Endodermal cell (in vitro differentiated cells): ENCODE results near the gene GNL2. TPM values are rescaled to one million over a fixed set of nuclear protein-coding genes. Genes with fewer than 3 reads are reported as not detected.

Experiments used
- DNase-seq: peaks from one replicate; pipeline ENCODE4 v3.0.0-alpha.2; 2017
- H3K27ac ChIP-seq: 2 replicates; pipeline ENCODE4 v1.5.1; 2013; ENCODE audit warnings: mild to moderate bottlenecking, low read depth, low read length, moderate library complexity
- H3K27me3 ChIP-seq: 2 replicates; pipeline ENCODE4 v1.6.1; 2013; ENCODE audit warnings: mild to moderate bottlenecking, low read length, moderate library complexity; ENCODE audit not compliant: insufficient read depth, control insufficient read depth, poor library complexity, severe bottlenecking
- H3K36me3 ChIP-seq: 2 replicates; pipeline ENCODE4 v1.7.0; 2013; ENCODE audit warnings: mild to moderate bottlenecking, low read length, moderate library complexity; ENCODE audit not compliant: control insufficient read depth, insufficient read depth
- H3K4me1 ChIP-seq: one replicate; pipeline ENCODE4 v1.7.0; 2013; ENCODE audit warnings: low read length; ENCODE audit not compliant: control insufficient read depth, insufficient read depth
- H3K4me3 ChIP-seq: 2 replicates; pipeline ENCODE4 v1.5.1; 2013; ENCODE audit warnings: mild to moderate bottlenecking, low read length, moderate library complexity
- H3K9ac ChIP-seq: 2 replicates; pipeline ENCODE4 v1.6.1; 2013; ENCODE audit warnings: mild to moderate bottlenecking, low read length, moderate library complexity; ENCODE audit not compliant: poor library complexity, severe bottlenecking; ENCODE audit errors: extremely low read depth
- H3K9me3 ChIP-seq: 2 replicates; pipeline ENCODE4 v1.6.1; 2013; ENCODE audit warnings: mild to moderate bottlenecking, low read length, moderate library complexity; ENCODE audit not compliant: control insufficient read depth
- H3K27ac Mint-ChIP-seq: 2 replicates; pipeline ENCODE4 v1.8.0; 2020; ENCODE audit warnings: mixed read lengths
- H3K27me3 Mint-ChIP-seq: 2 replicates; pipeline ENCODE4 v1.8.0; 2021; ENCODE audit warnings: mild to moderate bottlenecking, mixed read lengths; ENCODE audit not compliant: insufficient read depth
- H3K36me3 Mint-ChIP-seq: 2 replicates; pipeline ENCODE4 v1.8.0; 2020; ENCODE audit warnings: low read depth, mixed read lengths
- H3K4me1 Mint-ChIP-seq: 2 replicates; pipeline ENCODE4 v1.8.0; 2020; ENCODE audit warnings: mixed read lengths
- H3K4me3 Mint-ChIP-seq: 2 replicates; pipeline ENCODE4 v1.8.0; 2020; ENCODE audit warnings: mild to moderate bottlenecking, moderate library complexity, mixed read lengths
- H3K9me3 Mint-ChIP-seq: 2 replicates; pipeline ENCODE4 v1.8.0; 2020; ENCODE audit warnings: mild to moderate bottlenecking, mixed read lengths
- WGBS, 2 experiments: methylation state at CpG; one replicate each; pipeline versions ENCODE4 v1.1.5 to v1.1.7; 2013; ENCODE audit warnings: missing lambda C conversion rate in 2 of 2, mixed read lengths in 1 of 2; ENCODE audit not compliant: insufficient coverage in 1 of 2, insufficient read length in 1 of 2; 5-methylcytosine and 5-hydroxymethylcytosine counted together
- total RNA-seq, 2 donors: library from RNA; stranded (reverse); fragmentation: NEBNext Ultra II Directional in 1 of 2; extraction: Animal tissue kit (Norgen Biotek cat#: 25700) in 1 of 2; gene quantifications; 2 replicates in 1 of 2; 3 replicates in 1 of 2; pipeline ENCODE4 v1.2.1, GENCODE V29; 2021
- TF ChIP-seq, protein P1 (sequence below): fragments of 200-600 bp; sonication (generic); conservative IDR thresholded peaks from 2 replicates; pipeline ENCODE4 v1.5.0; 2021; ENCODE audit warnings: antibody characterized with exemption, mild to moderate bottlenecking

Gene GNL2
- total RNA-seq, 2 donors from 2014 or later, result 70.7 to 80.9 TPM

DNA sequence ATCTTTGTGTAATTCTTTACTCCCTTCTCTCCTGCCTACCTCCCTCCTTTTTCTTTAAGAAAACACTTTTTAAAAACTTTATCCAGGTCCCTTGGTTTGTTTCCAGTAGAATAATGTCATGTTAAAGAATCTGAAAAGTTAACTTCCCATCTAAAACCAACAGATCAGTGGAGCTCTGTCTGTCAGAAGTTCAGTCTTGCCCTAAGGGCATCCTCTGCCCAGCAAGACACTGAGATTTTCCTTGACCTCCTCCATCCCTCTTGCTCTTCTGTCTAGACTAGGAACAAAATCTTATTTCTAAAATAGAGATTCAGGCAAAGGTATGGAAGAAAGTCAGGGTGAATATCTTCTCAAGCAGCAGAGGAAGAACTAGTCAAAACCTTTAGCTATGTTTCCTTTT lies 5.7 kb upstream of the GNL2 start:
- Histone ChIP-seq H3K27ac (no peak overlapping the region), H3K9me3 (no peaks in the 10 kb centered on the region), H3K4me1 (no peaks in the 10 kb centered on the region), H3K4me3 (no peak overlapping the region), H3K9ac (no peak overlapping the region), H3K27me3 (peaks cover 84% of the 10 kb centered on the region), H3K36me3 (no peaks in the 10 kb centered on the region)
- H3K9me3 Mint-ChIP-seq, result no peaks in the 10 kb centered on the region
- TF ChIP-seq, protein P1, sequence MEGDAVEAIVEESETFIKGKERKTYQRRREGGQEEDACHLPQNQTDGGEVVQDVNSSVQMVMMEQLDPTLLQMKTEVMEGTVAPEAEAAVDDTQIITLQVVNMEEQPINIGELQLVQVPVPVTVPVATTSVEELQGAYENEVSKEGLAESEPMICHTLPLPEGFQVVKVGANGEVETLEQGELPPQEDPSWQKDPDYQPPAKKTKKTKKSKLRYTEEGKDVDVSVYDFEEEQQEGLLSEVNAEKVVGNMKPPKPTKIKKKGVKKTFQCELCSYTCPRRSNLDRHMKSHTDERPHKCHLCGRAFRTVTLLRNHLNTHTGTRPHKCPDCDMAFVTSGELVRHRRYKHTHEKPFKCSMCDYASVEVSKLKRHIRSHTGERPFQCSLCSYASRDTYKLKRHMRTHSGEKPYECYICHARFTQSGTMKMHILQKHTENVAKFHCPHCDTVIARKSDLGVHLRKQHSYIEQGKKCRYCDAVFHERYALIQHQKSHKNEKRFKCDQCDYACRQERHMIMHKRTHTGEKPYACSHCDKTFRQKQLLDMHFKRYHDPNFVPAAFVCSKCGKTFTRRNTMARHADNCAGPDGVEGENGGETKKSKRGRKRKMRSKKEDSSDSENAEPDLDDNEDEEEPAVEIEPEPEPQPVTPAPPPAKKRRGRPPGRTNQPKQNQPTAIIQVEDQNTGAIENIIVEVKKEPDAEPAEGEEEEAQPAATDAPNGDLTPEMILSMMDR, result no peak
- H3K27ac Mint-ChIP-seq, result no peak overlapping the region
- H3K27me3 Mint-ChIP-seq, result peaks cover 47% of the 10 kb centered on the region
- H3K4me1 Mint-ChIP-seq, result no peaks in the 10 kb centered on the region
- H3K4me3 Mint-ChIP-seq, result no peak overlapping the region
- DNase-seq, result no peak
- H3K36me3 Mint-ChIP-seq, result no peaks in the 10 kb centered on the region

DNA sequence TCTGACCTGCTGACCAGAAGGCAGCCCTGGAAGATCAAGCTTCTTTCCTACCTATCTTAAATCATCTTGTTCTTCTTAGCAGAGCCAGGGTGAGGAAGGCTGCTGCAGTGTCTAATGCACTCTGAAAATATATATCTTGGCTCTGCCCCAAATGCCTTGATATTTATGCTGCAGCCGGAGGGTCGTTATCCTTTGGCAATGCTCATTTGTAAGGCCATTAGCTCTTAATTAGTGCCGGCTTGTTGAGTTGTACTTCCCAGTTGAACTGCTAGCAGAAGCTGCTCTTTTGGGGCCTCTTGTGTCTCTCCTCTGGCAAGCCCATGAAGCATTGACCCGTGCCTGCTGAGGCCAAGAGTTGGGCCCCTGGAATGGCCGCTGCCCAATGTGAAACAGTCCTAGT lies 4.2 kb upstream of the GNL2 start:
- no peak for DNase-seq
- no peaks in the 10 kb centered on the region for H3K9me3 Mint-ChIP-seq
- Histone ChIP-seq H3K4me3 (no peak overlapping the region), H3K9ac (no peak overlapping the region), H3K27me3 (peaks cover 69% of the 10 kb centered on the region), H3K4me1 (no peaks in the 10 kb centered on the region), H3K27ac (no peak overlapping the region), H3K9me3 (no peaks in the 10 kb centered on the region), H3K36me3 (no peaks in the 10 kb centered on the region)
- WGBS, 2 experiments, result 88 to 97% methylated on average over 4 to 5 of the region's 5 CpGs
- peaks cover 46% of the 10 kb centered on the region for H3K27me3 Mint-ChIP-seq
- H3K4me3 Mint-ChIP-seq, result no peak overlapping the region
- no peaks in the 10 kb centered on the region for H3K36me3 Mint-ChIP-seq
- H3K4me1 Mint-ChIP-seq, result peaks cover 6% of the 10 kb centered on the region
- H3K27ac Mint-ChIP-seq, result no peak overlapping the region
- TF ChIP-seq, protein P1, result no peak

DNA sequence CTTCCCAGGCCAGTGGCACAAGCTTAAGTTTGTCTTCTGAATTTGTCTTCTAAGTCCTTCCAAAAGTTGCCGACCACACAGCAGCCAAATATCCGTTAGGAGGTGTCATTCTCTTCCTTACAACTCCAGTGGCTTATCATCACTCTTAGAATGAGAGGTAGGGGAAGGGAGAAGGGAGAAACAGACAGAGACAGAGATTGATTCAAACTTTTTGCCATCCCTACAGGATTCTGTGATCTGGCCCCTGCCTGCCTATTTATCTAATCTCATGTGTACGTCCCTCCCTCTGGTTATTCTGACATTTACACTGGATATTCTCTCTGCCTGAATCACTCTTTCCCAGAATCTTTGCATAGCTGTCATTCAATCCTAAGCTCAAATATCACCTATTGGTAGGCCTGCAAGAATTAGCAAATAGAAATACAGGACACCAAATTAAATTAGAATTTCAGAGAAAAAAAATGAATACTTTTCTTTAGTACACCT lies 488 bp upstream of the GNL2 start:
- TF ChIP-seq, protein P1, result no peak
- peak overlapping the region; percentile 98 for H3K4me3 Mint-ChIP-seq
- Histone ChIP-seq H3K9ac (peak overlapping the region; percentile 73), H3K9me3 (no peaks in the 10 kb centered on the region), H3K27ac (peak overlapping the region; percentile 79), H3K27me3 (peaks cover 35% of the 10 kb centered on the region), H3K36me3 (peaks cover 25% of the 10 kb centered on the region), H3K4me3 (peak overlapping the region; percentile 92), H3K4me1 (no peaks in the 10 kb centered on the region)
- H3K36me3 Mint-ChIP-seq, result peaks cover 13% of the 10 kb centered on the region
- H3K9me3 Mint-ChIP-seq, result no peaks in the 10 kb centered on the region
- WGBS, 2 experiments, result 11% methylated on average over 2 of the region's 3 CpGs; no CpG with 5 or more reads in 1 of the 2 experiments
- peaks cover 6% of the 10 kb centered on the region for H3K4me1 Mint-ChIP-seq
- H3K27me3 Mint-ChIP-seq, result peaks cover 20% of the 10 kb centered on the region
- no peak for DNase-seq
- H3K27ac Mint-ChIP-seq, result peak overlapping the region; percentile 79
